Endothelial cell of umbilical vein (primary cell): ENCODE results near the gene GDF3.

ENCODE experiments used
- EZH2 ChIP-seq: IDR thresholded peaks from 2 replicates; pipeline ENCODE4 v1.6.1; 2012; ENCODE audit warnings: borderline replicate concordance, low read depth, mild to moderate bottlenecking, moderate library complexity, low read length, inconsistent platforms; ENCODE audit not compliant: severe bottlenecking
- FOS ChIP-seq: IDR thresholded peaks from 2 replicates; pipeline ENCODE4 v1.6.1; 2011; ENCODE audit warnings: mild to moderate bottlenecking, low read length, moderate library complexity, borderline replicate concordance; ENCODE audit not compliant: insufficient read depth
- JUN ChIP-seq: IDR thresholded peaks from 2 replicates; pipeline ENCODE4 v1.6.1; 2011; ENCODE audit warnings: borderline replicate concordance, low read depth; ENCODE audit not compliant: insufficient read length, insufficient read depth
- MAX ChIP-seq: IDR thresholded peaks from 2 replicates; pipeline ENCODE4 v1.6.1; 2011; ENCODE audit not compliant: insufficient read depth, insufficient read length
- MYC ChIP-seq: IDR thresholded peaks from one replicate; pipeline ENCODE4 v1.6.1; 2011; ENCODE audit warnings: mild to moderate bottlenecking, low read depth, low read length
- POLR2A ChIP-seq: IDR thresholded peaks from 2 replicates; pipeline ENCODE4 v1.6.1; 2012; ENCODE audit warnings: low read depth, mild to moderate bottlenecking, control low read depth, low read length
- POLR2AphosphoS5 ChIP-seq: IDR thresholded peaks from 2 replicates; pipeline ENCODE4 v1.6.1; 2012; ENCODE audit warnings: low read depth, mild to moderate bottlenecking, control low read depth, low read length, moderate library complexity; ENCODE audit not compliant: insufficient read depth
- TF ChIP-seq, protein P1 (sequence below), 2 donors: IDR thresholded peaks; 1 replicate in 1 of 2; 2 replicates in 1 of 2; pipeline ENCODE4 v1.5.1; 2011; ENCODE audit warnings: low read length in 2 of 2, mild to moderate bottlenecking in 2 of 2, moderate library complexity in 2 of 2, control low read depth in 1 of 2, inconsistent platforms in 1 of 2, low read depth in 1 of 2; ENCODE audit not compliant: insufficient read depth in 1 of 2; ENCODE audit errors: extremely low read depth in 1 of 2

- TF ChIP-seq POLR2A, result no peak
- no peak for TF ChIP-seq JUN
- TF ChIP-seq POLR2AphosphoS5, result no peak
- no peak for TF ChIP-seq MYC
- TF ChIP-seq, protein P1, sequence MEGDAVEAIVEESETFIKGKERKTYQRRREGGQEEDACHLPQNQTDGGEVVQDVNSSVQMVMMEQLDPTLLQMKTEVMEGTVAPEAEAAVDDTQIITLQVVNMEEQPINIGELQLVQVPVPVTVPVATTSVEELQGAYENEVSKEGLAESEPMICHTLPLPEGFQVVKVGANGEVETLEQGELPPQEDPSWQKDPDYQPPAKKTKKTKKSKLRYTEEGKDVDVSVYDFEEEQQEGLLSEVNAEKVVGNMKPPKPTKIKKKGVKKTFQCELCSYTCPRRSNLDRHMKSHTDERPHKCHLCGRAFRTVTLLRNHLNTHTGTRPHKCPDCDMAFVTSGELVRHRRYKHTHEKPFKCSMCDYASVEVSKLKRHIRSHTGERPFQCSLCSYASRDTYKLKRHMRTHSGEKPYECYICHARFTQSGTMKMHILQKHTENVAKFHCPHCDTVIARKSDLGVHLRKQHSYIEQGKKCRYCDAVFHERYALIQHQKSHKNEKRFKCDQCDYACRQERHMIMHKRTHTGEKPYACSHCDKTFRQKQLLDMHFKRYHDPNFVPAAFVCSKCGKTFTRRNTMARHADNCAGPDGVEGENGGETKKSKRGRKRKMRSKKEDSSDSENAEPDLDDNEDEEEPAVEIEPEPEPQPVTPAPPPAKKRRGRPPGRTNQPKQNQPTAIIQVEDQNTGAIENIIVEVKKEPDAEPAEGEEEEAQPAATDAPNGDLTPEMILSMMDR (IDR thresholded peaks at IDR 0.05; ENCODE audit: extremely low read depth in 1 of 2, insufficient read depth in 1 of 2, low read depth in 1 of 2, low read length in 2 of 2), result no peak
- TF ChIP-seq EZH2, result no peak
- TF ChIP-seq MAX, result no peak
- no peak for TF ChIP-seq FOS
Observed at GRCh38 chr12:7694556-7695236, 879 bp downstream of the GDF3 start.
